GM18499 (cell line): ENCODE measurements around the gene ARMC3.
A peak's percentile ranks its signal among the peaks of the same experiment; 100 is the strongest.
"Not testable (repeated sequence)": the region's sequence is repeated elsewhere in the genome, so short reads cannot be mapped to it uniquely, and the experiment has no call there.

Experiments used
- ATAC-seq: cut with Tn5 transposase; IDR thresholded peaks from one replicate; pipeline ENCODE4 v1.9.1; 2021; ENCODE audit warnings: moderate number of reproducible peaks; ENCODE audit not compliant: insufficient read depth, unreplicated experiment

The ARMC3 gene

GRCh38 chr10:23046027-23046426 lies 118.2 kb downstream of the ARMC3 start:
- no peak for ATAC-seq

DNA sequence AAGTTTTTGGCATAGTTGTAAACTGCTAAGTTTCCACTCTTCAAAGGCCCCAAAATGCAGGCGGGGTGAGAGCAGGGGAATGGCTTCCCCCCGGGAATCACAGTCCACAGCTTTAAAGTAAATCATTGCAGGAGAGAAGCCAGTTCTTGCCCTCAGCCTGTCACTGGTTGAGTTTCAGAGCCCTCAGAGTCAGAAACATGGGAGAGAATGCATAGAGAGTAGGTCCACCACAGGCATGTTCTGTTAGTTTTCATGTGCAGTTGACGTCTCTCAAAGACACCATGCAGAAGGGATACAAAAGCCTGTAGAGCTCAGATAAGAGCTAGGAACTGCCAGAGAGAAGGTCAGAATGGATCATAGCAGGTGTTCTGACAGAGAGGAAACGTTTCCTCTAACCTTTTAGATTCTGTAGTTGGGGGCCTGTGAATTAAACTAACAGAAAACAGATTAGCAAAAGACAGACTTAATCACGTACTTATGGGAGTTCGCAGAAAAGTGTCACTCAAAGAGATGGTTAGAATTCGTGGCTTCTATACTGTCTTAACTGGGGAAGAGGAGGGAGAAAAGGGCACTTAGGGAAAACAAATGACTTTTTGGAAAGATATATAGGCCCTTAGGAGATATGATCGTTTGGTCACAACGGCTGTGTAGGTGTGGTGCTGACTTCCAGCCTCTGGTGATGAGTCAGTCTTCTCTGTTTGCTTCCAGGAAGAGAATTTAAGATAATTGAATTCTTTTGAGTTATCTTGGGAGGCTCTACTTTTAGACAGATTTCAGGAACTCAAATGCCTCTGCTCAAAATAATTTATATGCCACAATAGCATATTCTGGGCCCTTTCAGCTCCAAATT lies 119.6 kb downstream of the ARMC3 start:
- no peak for ATAC-seq

GRCh38 chr10:23048191-23048590 lies 120.3 kb downstream of the ARMC3 start:
- ATAC-seq, result no peak

DNA sequence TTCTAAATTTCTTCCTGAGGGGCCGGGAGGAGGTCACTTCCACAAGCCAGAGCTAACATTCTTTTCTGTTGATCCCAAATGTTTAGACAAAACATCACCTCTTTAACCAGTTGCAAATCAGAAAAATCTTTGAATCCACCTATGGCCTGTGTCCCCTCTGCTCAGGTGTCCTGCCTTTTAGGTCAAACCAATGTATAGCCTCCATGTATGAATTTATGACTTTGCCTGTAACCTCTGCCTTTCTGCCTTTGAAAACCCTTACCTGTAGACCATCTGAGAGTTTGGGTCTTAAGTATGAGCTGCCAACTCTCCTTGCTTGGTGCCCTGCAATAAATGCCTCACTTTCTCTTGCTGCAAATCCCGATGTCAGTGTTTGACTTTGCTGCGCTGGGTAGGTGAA lies 123.4 kb downstream of the ARMC3 start:
- no peak for ATAC-seq

GRCh38 chr10:23051855-23052331 lies 124.0 kb downstream of the ARMC3 start:
- ATAC-seq, result no peak

DNA sequence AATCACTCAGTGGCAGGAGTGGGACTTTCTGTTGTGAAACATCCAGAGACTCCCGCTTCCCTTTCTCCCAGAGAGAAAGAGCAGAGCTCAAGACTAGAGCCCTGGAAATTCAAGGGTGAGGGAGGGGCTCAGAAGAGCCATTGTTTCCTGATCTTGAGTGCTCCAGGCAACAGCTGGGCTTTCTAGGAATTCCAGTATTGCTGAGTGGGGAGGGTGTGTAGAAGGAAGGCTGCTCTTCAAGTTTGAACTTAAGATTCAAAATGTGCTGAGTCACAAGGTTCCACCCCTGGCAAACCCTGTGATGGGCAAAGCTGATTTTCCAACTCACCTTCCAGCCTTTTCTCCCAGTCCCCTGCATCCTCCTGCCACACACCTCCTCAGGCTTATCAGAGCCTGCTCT lies 125.2 kb downstream of the ARMC3 start:
- ATAC-seq, result no peak

DNA sequence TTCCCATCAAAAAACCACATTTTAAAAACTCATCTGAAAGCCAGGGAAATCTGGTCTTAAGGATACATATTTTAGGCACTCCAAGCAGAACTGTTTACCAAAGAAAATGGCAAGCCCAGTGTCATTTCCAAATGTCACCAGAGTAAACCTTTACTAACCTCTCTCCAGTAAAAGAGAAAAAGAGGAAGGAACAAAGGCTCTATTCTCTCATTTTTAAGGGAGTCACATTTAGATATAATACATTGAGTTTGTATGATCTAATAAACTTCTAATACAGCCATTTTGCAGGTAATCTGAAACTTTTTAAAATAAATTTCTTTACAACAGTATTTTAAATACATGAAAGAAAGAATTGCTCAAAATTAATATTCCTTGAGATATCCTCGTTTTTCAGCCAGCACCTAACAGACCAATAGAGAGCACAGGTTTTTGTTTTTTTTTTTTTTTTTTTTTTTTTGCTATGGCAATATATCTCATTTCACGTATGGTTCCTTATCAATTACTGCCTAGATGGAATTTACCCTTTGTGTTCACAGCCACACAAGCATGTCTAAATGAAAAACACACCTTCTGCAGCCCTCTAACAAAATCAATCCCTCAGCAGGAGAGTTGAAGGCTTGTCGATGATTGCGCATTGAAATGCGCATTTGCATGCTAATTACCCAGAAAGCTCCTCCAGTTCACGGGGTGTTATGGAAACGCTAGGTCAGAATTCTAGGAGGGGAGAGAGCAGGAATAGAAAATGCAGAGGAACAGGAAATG lies 127.8 kb downstream of the ARMC3 start:
- no peak for ATAC-seq

GRCh38 chr10:23056186-23056579 lies 128.3 kb downstream of the ARMC3 start:
- no peak for ATAC-seq

DNA sequence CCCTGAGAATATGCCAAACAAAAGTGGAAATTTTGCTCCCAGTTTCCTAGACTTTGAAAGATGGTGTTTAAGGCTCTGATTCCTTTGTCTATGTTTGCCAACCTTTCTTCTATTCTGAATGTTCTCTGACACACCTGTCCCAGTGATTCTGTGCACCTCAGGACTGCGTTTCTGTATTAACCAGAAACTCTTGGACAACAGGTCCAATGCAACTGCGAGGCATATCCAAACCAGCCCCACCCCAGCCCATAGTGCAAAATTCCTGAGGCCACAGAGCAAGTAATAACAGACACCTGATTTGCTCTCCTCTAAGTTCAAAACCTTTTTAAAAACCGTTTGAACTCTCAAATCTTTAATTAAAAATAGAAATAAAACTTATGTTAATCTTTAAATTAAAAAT lies 130.5 kb downstream of the ARMC3 start:
- ATAC-seq, result no peak

- no peak for ATAC-seq
Observed at GRCh38 chr10:23060918-23061317, 133.1 kb downstream of the ARMC3 start.

DNA sequence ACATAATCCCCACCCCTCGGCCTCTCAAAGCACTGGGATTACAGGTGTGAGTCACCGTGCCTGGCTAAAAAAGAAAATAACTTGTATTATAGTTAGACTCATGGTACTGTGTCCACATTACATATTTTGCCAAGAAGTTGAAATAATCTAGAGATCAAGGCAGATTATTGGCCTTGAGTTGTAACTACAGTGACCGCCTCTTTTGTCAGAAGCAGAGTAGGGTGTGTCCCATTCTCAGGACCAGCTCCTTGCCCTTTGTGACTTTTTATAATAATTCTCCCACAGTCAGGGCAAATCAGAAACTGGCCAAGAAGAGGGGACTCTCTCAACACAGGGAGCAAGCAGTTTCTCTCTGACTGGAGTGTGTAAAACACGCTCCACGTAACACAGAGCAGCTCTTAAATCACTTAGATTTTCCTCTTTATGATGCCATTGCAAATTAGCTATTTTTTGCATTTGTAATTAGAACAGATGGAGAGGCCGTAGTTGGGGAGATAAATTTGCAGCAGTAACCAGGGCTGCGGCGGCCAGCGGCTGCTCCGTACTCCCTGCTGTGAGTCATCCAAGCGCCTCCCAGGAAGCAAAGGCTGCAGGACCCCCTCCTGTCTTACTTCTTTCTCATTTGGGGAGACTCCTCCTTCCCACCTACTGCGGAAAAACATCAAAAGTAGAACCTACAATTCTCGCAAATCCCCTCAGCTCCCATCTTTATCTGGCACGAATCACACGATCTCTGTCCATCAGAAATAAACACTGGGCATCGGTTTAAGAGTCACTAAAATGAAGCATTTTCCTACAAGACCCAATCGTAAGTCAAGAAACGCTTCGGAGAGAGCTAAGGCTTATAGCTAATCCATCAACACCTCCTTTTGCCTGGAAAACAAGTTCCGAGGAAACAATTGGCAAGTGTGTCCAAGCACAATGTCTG lies 135.5 kb downstream of the ARMC3 start:
- no peak for ATAC-seq

DNA sequence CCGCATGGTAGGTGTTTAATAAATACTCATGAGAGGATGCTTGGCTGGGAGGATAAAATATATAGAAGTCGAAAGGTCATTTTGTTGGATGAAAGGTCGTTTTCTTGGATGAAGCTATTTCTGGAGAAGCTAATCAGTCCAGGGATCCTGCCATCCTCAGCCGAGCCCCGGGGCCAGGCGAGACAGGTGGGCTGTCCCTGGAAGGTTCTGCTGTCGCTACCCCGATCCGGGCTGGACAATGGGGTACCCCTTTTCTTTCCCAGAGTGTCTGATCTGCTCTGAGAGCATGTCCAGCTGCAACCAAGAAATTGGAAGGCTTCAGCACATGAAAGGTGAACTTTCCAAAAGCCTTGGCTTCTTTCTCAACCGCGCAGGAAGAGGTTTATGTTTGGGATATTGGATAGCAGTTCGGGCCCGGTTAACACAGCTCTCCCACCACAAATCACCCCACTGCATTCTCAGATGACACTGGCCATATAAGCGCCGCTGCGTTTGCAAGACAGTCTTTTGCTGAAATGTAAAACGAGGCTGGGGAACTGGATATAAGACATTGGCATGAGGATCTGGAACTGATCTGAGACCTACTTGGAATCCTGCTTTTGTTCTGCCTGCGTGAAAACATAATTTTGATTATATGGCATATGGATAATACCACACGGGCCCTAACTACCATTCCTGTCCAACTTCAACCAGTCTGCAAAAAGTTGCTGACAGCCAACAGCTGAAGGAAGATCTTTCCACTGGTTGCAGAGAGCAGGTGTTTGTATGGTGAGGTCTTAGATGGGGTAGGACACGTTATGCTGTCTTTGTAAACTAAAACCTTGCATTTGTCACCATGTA lies 136.3 kb downstream of the ARMC3 start:
- ATAC-seq, result no peak

- not testable (repeated sequence) for ATAC-seq
Observed at GRCh38 chr10:23064813-23065114, 136.9 kb downstream of the ARMC3 start.

DNA sequence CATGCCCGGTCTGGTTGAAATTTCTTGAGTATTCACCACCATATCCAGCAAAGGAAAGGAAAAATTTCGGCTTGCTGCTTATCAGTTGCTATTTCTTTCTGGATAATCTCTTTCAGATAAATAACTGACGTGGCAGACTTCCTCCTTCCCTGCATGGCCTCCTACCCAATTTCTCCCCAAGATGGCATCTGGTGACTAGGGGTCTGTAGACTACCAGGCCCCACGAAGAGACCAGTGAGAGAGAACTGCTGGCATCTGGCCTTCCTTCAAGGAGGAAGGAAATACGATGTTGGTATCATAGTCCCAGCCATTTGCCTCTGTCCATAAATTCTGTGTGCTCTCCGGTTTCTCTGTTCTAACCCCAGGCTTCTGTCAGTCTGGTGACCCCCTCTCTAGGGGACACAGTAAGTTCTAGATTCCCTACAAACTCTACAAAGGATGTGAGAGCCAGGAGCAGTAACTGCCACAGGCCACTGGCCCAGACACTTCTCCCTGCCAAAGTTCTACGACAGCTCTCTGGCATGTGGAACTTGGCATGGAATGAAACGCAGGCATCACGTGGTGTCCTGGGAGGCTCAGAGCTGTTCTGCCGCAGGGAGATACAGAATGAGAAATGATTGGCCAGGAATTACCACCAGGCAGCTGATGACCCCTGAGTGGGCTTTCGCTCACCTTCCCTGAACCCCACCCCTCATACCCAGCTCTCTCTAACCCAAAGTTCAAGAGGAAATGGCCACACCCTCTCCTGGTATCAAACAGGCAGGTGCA lies 137.5 kb downstream of the ARMC3 start:
- ATAC-seq, result no peak

DNA sequence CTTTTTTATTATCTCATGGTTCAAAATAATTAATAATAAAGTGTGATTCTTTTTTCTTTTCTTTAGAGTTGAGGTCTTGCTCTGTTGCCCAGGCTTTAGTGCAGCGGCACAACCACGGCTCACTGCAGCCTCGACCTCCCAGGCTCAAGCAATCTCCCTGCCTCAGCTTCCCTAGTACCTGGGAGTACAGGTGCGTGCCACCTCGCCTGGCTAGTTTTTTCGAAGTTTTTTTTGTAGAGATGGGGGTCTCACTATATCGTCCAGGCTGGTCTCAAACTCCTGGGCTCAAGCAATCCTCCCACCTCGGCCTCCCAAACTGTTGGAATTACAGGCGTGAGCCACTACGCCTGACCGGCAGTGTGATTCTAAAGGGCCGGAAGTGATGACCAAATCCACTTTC lies 139.5 kb downstream of the ARMC3 start:
- no peak for ATAC-seq

- peak; percentile 39 for ATAC-seq
Observed at GRCh38 chr10:23067939-23068775, 140.3 kb downstream of the ARMC3 start.

DNA sequence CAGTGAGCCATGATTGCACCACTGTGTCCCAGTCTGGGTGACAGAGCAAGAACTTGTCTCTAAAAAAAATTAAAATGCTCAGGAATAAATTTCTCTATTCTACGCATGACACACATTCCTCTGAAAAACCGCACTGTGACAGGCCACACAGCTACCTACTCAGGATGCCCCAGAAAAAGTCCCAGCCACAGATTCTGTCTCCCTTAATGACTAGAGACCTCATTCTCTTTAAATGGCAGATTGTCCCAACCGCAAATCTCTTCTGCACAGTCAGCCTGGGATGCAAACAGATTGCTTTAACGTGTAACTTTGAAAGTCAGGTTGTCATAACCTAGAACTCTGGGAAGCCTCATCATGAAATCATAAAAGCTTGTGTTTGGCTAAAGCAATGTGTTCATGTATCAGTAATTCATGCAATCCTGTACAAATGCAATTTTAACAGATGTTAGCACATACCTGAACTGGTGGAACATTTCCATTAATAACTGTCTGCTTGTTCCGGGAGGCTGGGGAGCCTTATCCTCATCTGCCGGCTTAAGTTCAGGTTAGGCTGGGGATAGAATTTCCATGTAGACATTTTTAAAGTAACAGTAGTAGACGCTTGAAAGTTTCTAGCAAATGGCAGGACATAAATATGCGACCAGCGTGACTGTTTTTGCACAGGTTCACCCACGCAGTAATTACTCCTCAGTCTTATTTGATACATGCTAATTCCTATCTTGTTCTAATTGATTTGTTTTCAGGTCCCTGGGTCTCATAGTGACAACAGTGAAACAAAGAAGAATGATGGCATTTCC lies 141.4 kb downstream of the ARMC3 start:
- ATAC-seq, result no peak
